Measurements from ENCODE around the gene ZFYVE16. TPM values are rescaled to one million over a fixed set of nuclear protein-coding genes. Genes with fewer than 3 reads are reported as not detected.

Gene ZFYVE16
- total and polyA plus RNA-seq, 2 of the 4 experiments (the other 2 are of a cell fraction), result 5.3 to 11.1 TPM

DNA sequence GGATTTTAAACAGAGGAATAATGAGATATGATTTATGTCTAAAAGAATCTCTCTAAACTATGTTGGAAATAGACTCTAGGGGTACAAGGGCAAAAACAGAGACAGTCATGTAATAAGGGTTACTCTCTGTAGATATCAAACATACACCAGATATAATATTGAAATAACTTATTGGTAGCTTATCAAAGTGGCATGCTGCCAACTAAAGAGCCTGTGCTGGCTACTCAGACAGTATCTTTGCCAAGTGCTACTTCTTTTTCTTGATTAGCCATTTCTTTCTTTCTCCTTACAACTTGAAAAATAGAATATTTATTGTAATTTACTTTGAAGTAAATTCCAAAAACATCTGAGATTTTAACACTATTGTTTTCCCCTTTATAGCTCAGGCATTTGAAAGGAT lies 34.9 kb downstream of the ZFYVE16 start:
- H3K79me1 ChIP-seq (ENCODE audit: low read depth in 1 of 2, low read length in 2 of 2), result peaks cover 3 to 4% of the 10 kb centered on the region in 2 experiments; a peak in 3 of 4 replicates
- H3K18ac ChIP-seq (ENCODE audit: low read depth, low read length), result no peak overlapping the region
- ChIA-PET CTCF (no interaction called here), POLR2A (ENCODE audit: unreplicated experiment) (no interaction called here)
- no peak overlapping the region for H3K4me3 ChIP-seq (ENCODE audit: insufficient read depth, low read depth, low read length)
- no peak overlapping the region for H3K27ac ChIP-seq (ENCODE audit: insufficient read depth, low read length)
- no peak overlapping the region for H3K23ac ChIP-seq (ENCODE audit: low read depth, low read length)
- no peak overlapping the region for H2BK15ac ChIP-seq (ENCODE audit: low read depth, low read length)
- no peak overlapping the region for H3K14ac ChIP-seq (replicated peaks; ENCODE audit: low read depth, low read length)
- H3K4ac ChIP-seq (ENCODE audit: low read depth, low read length), result no peak overlapping the region
- no peak overlapping the region for H4K8ac ChIP-seq (ENCODE audit: low read depth in 2 of 2, low read length in 2 of 2)
- H3K27me3 ChIP-seq (ENCODE audit: control insufficient read depth, insufficient read depth, low read length), result no peaks in the 10 kb centered on the region
- H3K9me1 ChIP-seq (ENCODE audit: insufficient read depth, low read length), result no peaks in the 10 kb centered on the region
- no peak overlapping the region for H4K91ac ChIP-seq (ENCODE audit: insufficient read depth, low read depth, low read length)
- no peak overlapping the region for H2BK5ac ChIP-seq (ENCODE audit: low read depth, low read length, poor library complexity, severe bottlenecking)
- no peak overlapping the region for H2AFZ ChIP-seq (replicated peaks; ENCODE audit: low read length, poor library complexity)
- no peaks in the 10 kb centered on the region for H3K4me1 ChIP-seq (ENCODE audit: control insufficient read depth, insufficient read depth, low read length)
- H3K9me3 ChIP-seq (ENCODE audit: control insufficient read depth, insufficient read depth, low read length), result no peaks in the 10 kb centered on the region
- H4K5ac ChIP-seq (ENCODE audit: low read depth, low read length), result no peak overlapping the region
- no peak overlapping the region for H3K9ac ChIP-seq (ENCODE audit: low read depth, low read length)
- TF ChIP-seq NFE2L2 (IDR thresholded peaks at IDR 0.05; ENCODE audit: low read depth, low read length), result no peak
- TF ChIP-seq RFX5 (IDR thresholded peaks at IDR 0.05; ENCODE audit: low read depth, low read length), result no peak
- TF ChIP-seq MAZ (IDR thresholded peaks at IDR 0.05; ENCODE audit: borderline replicate concordance, low read depth, low read length), result no peak
- H2BK120ac ChIP-seq (ENCODE audit: low read depth, low read length), result no peak overlapping the region
- in situ Hi-C loops (cut with MboI; ENCODE audit: low sequenced_read_pairs) (no loop called here), intact Hi-C loops (cut with micrococcal nuclease) (no loop called here), dilution Hi-C loops (cut with HindIII; ENCODE audit: low sequenced_read_pairs, unreplicated experiment) (no loop called here)
- DNase-seq (no peak), ATAC-seq (ENCODE audit: low read depth) (no peak)
- H3K4me2 ChIP-seq (ENCODE audit: low read depth, low read length), result no peak overlapping the region
- BruUV-seq (replicated peaks), result no TSS peak
- H2AK9ac ChIP-seq (replicated peaks; ENCODE audit: low read depth, low read length, poor library complexity), result no peak overlapping the region
- H2BK20ac ChIP-seq (ENCODE audit: low read depth, low read length), result no peak overlapping the region
- H3K56ac ChIP-seq (ENCODE audit: extremely low read depth, insufficient read depth, low read length), result no peak overlapping the region
- H2AK5ac ChIP-seq (ENCODE audit: low read depth, low read length), result no peak overlapping the region
- no peaks in the 10 kb centered on the region for H4K20me1 ChIP-seq (ENCODE audit: insufficient read depth, low read length)
- H3K36me3 ChIP-seq (ENCODE audit: control insufficient read depth, insufficient read depth, low read length), result peaks cover 13% of the 10 kb centered on the region
